Measurements from ENCODE around the gene RAB3IL1.

RAB3IL1 gene

DNA sequence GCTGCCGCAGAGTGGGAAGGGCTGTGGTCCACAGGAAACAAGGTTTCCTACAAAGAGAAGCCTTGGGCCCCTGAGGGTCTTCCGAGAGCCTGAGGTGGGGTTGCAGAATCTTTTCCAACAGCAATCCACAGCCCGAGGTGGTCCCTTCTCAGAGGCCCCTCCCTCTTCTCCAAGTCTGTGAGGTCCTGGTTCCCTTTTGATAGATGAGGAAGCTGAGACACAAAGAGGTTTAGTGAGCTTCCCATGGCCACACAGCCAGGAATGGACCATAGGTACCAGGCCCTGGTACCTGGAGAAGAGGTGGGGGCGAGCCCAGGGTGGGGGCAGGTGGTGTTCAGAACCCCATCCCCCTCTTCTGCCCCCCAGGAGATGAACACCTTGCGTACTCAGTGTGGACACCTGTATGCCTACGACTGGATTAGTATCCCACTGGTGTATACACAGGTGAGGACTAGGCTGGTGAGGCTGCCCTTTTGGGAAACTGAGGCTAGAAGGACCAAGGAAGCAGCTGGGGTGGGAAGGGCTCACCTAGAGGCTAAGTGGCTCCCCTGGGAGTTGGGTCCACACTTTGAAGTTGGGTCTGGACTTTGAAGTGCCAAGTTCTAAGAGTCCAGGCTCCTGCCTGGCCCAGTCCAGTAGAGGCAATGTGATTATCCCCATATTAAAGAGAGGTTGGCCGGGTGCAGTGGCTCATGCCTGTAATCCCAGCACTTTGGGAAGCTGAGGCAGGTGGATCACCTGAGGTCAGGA lies 39.8 kb upstream of the RAB3IL1 start:
- no peak overlapping the region for H3K4me2 ChIP-seq (ENCODE audit: low read depth, low read length, poor library complexity, severe bottlenecking)
- no peaks in the 10 kb centered on the region for H3K27me3 ChIP-seq (ENCODE audit: insufficient read depth, low read length, poor library complexity, severe bottlenecking)
- no peaks in the 10 kb centered on the region for H4K20me1 ChIP-seq (ENCODE audit: insufficient read depth, low read length, poor library complexity, severe bottlenecking)
- H3K4me1 ChIP-seq (ENCODE audit: insufficient read depth, low read length, poor library complexity, severe bottlenecking), result no peaks in the 10 kb centered on the region
- TF ChIP-seq CTCF (conservative IDR thresholded peaks at IDR 0.05; ENCODE audit: low read length) (no peak), EZH2phosphoT487 (IDR thresholded peaks at IDR 0.05; ENCODE audit: borderline replicate concordance) (no peak)
- no peak overlapping the region for H3K4me3 ChIP-seq (ENCODE audit: low read length, poor library complexity, severe bottlenecking)
- no peak overlapping the region for H2AFZ ChIP-seq (ENCODE audit: low read length)
- H3K9ac ChIP-seq (ENCODE audit: low read depth, low read length, poor library complexity, severe bottlenecking), result no peak overlapping the region
- no peaks in the 10 kb centered on the region for H3K9me2 ChIP-seq (replicated peaks; ENCODE audit: low read depth, low read length)
- H3K36me3 ChIP-seq (ENCODE audit: insufficient read depth, low read length), result no peaks in the 10 kb centered on the region
- no peaks in the 10 kb centered on the region for H3K9me3 ChIP-seq (ENCODE audit: insufficient read depth, low read depth, low read length)
- no peaks in the 10 kb centered on the region for H3F3A ChIP-seq (ENCODE audit: low read depth)
- no peaks in the 10 kb centered on the region for H3K79me2 ChIP-seq (ENCODE audit: insufficient read depth, low read length)

DNA sequence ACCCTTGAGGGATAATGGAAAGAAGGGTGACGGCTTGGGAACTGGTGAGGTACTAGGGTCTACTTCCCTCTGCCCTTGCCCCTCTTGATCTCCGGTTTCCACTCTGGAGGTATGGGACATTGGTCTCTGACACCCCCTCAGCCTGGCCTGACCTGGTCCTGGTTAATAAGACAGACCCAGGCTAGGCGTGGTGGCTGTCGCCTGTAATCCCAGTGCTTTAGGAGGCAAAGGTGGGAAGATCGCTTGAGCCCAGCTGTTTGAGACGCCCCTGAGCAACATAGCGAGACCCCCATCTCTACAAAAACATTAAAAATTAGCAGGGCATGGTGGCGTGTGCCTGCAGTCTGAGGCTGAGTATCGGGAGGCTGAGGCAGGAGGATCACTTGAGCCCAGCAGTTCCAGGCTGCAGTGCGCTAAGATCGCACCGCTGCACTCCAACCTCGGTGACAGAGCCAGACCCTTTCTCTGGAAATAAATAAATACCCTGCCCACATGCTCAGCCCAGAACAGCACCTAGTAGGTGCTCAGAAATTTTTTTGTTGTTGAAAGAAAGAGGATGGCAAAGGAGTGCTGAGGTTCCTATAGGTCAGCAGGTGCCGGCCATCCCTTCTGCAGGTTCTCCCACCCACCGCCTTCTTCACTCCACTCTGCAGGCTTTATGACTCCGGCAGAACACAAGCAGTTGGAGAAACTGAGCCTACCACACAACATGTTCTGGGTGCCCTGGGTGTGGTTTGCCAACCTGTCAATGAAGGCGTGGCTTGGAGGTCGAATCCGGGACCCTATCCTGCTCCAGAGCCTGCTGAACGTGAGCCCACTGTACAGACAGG lies 39.0 kb upstream of the RAB3IL1 start:
- Histone ChIP-seq H3F3A (ENCODE audit: low read depth) (no peaks in the 10 kb centered on the region), H3K9me2 (replicated peaks; ENCODE audit: low read depth, low read length) (no peaks in the 10 kb centered on the region), H3K4me1 (ENCODE audit: insufficient read depth, low read length, poor library complexity, severe bottlenecking) (no peaks in the 10 kb centered on the region), H2AFZ (ENCODE audit: low read length) (no peak overlapping the region), H3K79me2 (ENCODE audit: insufficient read depth, low read length) (no peaks in the 10 kb centered on the region), H3K4me2 (ENCODE audit: low read depth, low read length, poor library complexity, severe bottlenecking) (no peak overlapping the region), H3K9ac (ENCODE audit: low read depth, low read length, poor library complexity, severe bottlenecking) (no peak overlapping the region), H3K9me3 (ENCODE audit: insufficient read depth, low read depth, low read length) (no peaks in the 10 kb centered on the region), H3K27me3 (ENCODE audit: insufficient read depth, low read length, poor library complexity, severe bottlenecking) (no peaks in the 10 kb centered on the region), H3K4me3 (ENCODE audit: low read length, poor library complexity, severe bottlenecking) (no peak overlapping the region), H4K20me1 (ENCODE audit: insufficient read depth, low read length, poor library complexity, severe bottlenecking) (no peaks in the 10 kb centered on the region), H3K36me3 (ENCODE audit: insufficient read depth, low read length) (no peaks in the 10 kb centered on the region)
- TF ChIP-seq EZH2phosphoT487 (IDR thresholded peaks at IDR 0.05; ENCODE audit: borderline replicate concordance) (no peak), CTCF (conservative IDR thresholded peaks at IDR 0.05; ENCODE audit: low read length) (no peak)

GRCh38 chr11:61955422-61956135 lies 38.2 kb upstream of the RAB3IL1 start:
- Histone ChIP-seq H3K9ac (ENCODE audit: low read depth, low read length, poor library complexity, severe bottlenecking) (no peak overlapping the region), H3K4me1 (ENCODE audit: insufficient read depth, low read length, poor library complexity, severe bottlenecking) (no peaks in the 10 kb centered on the region), H3K4me2 (ENCODE audit: low read depth, low read length, poor library complexity, severe bottlenecking) (no peak overlapping the region)

More at GRCh38 chr11:61955422-61956135, 38.2 kb upstream of the RAB3IL1 start:
- TF ChIP-seq EZH2phosphoT487 (IDR thresholded peaks at IDR 0.05; ENCODE audit: borderline replicate concordance) (no peak), CTCF (conservative IDR thresholded peaks at IDR 0.05; ENCODE audit: low read length) (no peak)
- H3K9me3 ChIP-seq (ENCODE audit: insufficient read depth, low read depth, low read length), result no peaks in the 10 kb centered on the region
- H2AFZ ChIP-seq (ENCODE audit: low read length), result no peak overlapping the region
- H3K9me2 ChIP-seq (replicated peaks; ENCODE audit: low read depth, low read length), result no peaks in the 10 kb centered on the region
- no peak overlapping the region for H3K4me3 ChIP-seq (ENCODE audit: low read length, poor library complexity, severe bottlenecking)
- H4K20me1 ChIP-seq (ENCODE audit: insufficient read depth, low read length, poor library complexity, severe bottlenecking), result no peaks in the 10 kb centered on the region
- no peaks in the 10 kb centered on the region for H3K36me3 ChIP-seq (ENCODE audit: insufficient read depth, low read length)
- H3K79me2 ChIP-seq (ENCODE audit: insufficient read depth, low read length), result no peaks in the 10 kb centered on the region
- H3F3A ChIP-seq (ENCODE audit: low read depth), result no peaks in the 10 kb centered on the region
- H3K27me3 ChIP-seq (ENCODE audit: insufficient read depth, low read length, poor library complexity, severe bottlenecking), result no peaks in the 10 kb centered on the region
